GM19395 (cell line): Measurements from ENCODE around the gene SLAMF9.

ENCODE experiments used
- ATAC-seq: cut with Tn5 transposase; IDR thresholded peaks from one replicate; pipeline ENCODE4 v1.9.1; 2021; ENCODE audit warnings: mild to moderate bottlenecking, moderate library complexity; ENCODE audit not compliant: unreplicated experiment

SLAMF9 gene

DNA sequence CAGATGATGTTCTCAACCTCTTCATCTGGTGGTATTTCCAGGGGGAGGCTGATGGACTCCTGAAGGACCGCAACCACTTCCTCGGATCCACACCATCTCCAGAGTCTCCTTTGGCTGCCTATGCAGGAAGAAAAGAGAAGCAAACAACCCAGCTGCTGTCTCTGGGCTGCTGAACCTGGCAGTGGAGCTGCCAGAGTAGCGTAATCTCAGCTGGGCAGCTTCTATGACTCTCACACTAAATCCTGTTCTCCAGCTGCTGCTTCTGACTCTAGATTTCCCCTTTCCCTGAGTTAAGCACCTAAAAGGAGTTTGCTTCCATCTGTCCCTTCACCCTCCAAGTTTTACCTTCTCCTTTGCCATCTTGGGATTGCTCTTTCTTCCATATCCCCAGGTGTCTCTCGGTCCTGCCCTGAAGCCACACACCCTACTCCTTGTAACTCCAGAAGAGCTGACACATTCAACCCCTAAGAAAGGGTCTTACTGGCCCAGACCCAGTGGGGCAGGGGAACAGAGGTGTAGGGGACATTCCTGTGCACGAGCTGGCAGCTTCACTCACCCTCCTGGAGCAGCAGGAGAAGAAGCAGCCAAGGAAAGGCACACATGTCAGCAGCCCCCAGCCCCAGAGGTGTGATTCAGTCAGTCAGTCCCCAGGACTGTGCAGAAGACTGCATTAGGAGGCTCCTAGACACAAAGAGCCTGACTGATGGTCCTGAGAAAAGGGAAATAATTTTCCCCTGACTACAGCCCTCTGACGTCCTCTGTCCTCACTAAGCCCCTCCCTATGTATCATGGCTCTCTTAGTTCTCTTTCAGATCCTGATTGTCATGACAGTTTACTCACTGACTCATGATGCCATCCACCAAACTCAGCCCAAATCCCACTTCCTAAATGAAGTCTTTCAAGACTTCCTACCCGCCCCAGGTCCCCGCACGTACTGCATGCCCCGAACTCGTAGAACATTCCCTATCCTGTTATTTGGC, at the start of gene SLAMF9:
SLAMF9 (minus strand) TSS at position 702 of the 980 bp plus-strand sequence; CDS start at position 602, 100 bp downstream.
- no peak for ATAC-seq

DNA sequence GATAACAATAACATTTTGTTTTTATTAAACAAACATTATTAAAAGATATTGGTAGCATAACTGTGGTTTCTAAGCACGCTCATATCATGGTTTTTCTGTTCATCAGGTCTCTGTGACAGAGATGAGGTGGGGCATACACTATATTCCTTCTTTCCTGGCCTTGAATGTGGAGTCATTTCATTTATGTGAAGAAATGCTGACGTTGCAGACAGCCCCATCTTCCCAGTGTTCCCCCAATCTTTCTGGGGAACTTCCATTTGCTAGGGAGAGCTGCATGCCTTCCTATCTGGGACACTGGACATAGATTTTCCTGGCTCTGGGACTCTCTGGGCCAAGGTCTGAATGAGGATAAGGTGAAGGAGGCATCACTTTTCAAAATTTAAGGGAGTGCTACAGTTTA, 47.4 kb upstream of the SLAMF9 start:
- no peak for ATAC-seq

DNA sequence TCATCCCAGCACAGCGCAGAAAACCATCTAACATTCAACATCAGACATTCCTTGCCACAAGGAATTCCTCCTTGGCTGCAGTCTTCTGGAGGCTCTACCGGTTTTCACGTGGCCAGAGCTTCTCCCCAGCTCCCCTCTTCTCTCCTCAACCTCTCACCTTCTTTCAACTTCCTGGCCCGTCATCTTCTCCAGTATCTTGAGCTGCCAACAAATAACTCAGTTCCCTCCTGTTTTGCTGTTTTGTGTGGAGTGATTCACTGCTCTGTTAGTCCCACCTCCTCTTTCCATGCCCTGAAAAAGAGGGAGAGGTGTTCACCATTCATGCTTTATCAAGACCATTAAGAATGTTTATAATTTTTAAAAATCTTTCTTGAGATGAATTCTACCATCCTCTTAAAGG, 45.2 kb upstream of the SLAMF9 start:
- no peak for ATAC-seq

DNA sequence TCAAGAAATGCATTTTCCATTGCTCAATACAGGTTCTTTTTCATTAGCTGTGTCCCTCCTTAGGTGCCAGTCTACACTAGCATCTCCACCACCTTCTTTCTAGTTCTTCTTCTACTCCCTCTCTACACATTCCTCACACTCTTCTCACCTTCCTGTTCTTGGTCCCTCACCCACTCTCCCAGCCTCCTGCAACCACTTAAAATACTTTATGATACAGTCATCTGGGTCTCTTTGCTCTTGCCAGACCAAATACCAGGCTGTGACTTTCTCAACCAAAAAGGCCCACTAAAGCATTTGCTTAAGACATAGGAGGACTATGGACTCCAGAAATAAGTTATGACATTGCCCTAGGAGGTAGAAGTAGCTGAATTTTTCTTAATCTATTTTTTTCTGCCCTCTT, 42.6 kb upstream of the SLAMF9 start:
- no peak for ATAC-seq

DNA sequence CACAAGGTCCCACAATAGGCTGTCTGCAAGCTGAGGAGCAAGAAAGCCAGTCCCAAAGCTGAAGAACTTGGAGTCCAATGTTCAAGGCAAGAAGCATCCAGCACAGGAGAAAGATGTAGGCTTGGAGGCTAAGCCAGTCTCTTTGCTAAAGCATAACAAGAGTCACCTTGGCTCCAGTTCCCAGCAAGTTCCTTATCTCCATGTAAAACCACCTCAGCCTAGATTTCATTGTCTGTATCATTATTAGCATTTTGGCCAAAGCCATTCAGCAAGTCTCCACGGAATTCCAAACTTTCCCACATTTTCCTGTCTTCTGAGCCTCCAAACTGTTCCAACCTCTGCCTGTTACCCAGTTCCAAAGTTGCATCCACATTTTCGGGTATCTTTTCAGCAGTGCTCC, 40.9 kb upstream of the SLAMF9 start:
- ATAC-seq = no peak

DNA sequence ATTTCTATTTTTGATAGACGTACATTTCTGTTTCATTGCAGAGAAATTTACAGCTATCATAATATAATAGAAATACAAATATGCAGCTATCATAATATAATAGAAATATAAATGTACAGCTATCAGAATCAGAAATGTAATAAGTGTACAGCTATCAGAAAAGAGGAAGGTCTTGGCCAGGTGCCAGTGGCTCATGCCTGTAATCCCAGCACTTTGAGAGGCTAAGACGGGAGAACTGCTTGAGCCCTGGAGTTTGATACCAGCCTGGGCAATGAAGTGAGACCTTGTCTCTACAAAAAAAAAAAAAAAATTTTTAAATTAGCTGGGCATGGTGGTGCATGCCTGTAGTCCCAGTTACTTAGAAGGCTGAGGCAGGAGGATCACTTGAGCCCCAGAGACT, 39.9 kb upstream of the SLAMF9 start:
- ATAC-seq = no peak

DNA sequence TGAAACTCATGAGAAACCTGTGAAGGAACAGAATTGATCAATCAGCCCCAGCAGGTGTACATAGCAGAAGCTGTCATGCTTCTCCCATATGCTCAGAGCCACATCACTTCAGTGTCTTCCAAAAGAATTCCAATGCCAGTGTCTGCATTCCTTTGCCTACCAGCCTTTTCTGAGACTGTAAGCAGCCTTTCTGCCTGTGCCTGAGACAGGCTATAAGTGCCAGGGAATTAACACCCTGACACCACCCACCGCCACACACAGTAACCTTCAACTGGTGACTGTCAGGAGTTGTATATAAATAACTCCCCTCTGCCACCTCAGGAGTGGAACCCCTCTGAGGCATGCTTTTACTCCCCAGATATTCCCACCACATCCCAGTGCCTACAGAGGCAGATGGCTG, 38.1 kb upstream of the SLAMF9 start:
- no peak for ATAC-seq

DNA sequence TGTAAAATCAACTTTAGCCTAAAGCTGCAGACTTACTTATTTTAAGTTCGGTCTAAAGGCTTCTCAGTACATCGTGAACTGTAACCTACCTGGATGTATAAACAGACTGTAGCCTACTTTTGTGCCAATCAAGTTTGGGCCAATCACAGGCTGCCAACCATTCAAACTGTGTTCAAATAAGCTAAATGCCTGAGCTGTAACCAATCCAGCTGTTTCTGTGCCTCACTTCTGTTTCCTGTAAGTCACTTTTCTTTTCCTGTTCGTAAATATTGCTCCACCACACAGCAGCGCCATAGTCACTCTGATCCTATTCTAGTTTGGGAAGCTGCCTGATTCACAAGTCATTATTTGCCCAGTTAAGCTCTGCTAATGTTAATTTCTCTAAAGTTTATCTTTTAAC, 37.5 kb upstream of the SLAMF9 start:
- ATAC-seq = no peak

DNA sequence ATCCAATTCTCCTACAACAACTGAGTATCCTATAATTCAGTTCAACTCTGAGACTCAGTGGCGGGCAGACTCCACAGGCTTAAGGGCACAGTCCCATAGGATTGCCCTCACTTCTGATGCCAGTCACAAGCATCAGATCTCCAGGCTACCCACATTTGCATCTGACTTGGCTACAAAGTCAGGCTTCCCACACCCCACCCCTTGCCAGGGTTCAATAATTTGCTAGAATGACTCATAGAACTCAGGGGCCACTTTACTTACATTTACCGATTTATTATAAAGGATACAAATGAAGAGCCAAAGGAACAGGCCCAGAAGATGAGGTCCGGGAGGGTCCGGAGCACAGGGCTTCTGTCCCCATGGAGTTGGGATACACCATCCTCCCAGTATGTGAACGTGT, 36.0 kb upstream of the SLAMF9 start:
- ATAC-seq = no peak

DNA sequence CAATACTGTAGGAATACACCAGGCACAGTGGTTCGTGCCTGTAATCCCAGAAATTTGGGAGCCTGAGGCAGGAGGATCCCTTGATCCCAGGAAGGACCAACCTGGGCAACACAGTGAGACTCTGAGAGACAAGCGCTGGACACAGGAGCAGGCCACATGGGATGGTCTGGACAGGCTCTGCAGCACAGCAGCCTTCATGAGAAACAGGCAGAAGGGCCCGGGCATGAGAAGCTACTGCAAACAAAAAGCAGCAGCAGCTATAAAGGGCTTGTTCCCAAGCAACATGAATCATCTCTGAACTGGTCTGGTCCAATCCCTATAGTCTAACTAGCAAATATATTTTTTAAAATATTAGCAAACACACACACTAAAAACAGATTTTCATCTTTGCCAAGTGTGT, 35.5 kb upstream of the SLAMF9 start:
- no peak for ATAC-seq

DNA sequence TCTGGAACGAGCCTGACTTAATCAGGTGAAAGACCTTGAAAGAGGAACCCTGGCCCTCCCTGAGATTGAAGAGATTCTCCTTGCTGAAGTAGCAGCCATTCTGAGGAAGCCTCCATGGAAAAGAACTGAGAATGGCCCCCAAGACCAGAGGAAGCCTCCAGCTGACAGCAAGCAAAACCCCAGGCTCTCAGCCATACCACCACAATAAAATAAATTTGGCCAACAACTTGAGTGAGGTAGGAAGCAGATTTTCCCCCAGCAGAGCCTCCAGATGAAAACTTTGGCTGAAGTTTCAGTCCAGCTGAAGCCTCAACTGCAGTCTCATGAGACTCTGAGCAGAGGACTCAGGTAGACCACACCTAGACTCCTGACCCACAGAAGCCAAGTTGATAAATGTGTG, 34.0 kb upstream of the SLAMF9 start:
- no peak for ATAC-seq

DNA sequence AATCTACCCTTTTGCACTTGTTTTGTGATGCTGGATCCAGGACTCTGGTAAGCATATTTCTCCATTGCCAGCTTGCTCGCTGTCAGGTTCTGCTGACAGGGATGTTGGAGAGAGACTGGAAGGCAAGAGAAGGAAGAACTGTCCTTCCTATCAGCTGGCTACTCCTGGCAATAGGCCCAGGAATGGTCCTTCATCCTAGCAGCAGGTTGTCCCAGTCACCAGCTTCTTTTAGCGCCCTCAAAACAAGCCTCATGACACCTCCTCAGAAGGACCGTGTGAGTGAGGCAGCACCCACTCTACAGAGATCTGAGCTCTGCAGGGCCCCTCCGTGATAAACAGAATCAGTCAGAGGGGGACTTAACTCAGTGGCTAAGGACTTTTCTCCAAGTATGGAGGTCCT, 33.1 kb upstream of the SLAMF9 start:
- no peak for ATAC-seq

DNA sequence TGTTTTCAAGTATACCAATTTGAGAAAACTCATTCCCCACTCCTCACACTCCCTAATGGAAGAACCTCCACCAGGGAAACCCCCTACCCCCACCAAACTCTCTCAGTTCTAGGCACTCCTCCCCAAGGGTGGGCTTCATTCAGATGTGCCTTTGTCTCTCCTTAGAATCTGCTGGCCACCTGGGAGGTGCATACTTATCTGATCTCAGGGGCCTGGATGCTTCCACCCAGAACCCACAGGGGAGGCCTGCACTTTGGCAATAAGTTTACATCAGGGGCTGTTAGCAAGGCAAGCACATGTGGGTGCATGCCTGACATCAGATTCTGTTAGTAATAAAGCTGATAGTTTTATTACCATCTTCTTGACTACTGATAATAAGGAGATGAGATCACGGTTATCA, 32.5 kb upstream of the SLAMF9 start:
- no peak for ATAC-seq

DNA sequence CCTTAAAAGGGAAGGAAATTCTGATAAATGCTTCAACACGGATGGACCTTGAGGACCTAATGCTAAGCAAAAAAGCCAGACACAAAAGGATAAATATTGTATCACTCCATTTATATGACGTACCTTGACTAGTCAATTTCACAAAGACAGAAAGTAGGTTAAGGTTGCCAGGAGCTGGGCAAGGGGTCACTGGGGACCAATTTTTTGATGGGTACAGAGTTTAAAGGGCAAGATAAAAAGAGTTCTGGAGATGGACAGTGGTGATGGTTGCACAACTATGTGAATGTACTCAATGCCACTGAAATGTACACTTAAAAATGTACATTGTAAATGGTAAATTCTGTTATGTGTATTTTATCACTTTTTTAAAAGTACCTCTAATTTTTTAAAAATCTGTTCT, 32.1 kb upstream of the SLAMF9 start:
- ATAC-seq = no peak

DNA sequence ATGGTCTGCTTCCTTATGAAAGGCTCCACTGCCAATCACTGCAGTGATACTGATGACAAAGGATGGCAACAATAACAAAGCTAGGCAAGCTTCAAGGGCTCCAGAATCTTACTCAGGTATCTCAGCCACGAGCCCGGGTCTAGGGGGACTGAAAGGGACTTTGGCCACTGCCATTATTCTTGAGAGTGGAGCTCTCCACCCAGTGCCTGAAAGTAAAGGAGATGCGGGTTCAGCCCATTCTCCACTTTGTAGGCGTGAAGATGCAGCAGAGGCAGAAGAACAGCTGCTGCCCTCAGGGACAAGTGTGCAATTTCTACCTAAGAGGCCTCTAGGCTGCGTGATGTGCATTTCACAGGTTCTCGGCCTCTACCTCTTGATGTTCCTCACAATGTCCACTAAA, 31.4 kb upstream of the SLAMF9 start:
- ATAC-seq = no peak

DNA sequence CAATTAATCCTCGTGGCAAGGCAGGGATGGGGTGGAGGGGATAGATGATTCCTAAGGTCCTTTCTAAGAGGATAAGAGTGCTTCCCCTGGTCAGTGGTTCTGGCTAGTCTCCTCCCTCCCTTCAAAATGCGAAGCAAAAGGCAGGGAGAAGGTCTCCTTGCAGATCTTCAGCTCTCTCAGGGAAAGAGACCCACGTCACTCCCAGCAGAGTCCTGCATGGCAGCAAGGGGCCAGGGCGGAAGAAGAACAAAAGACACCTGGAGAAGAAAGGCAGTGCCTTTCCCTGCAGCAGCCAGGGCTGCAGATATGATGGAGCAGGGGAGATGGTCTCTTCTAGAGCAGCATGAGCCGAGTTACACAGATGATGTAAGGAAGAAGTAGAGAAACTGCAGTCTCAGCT, 29.6 kb upstream of the SLAMF9 start:
- no peak for ATAC-seq

DNA sequence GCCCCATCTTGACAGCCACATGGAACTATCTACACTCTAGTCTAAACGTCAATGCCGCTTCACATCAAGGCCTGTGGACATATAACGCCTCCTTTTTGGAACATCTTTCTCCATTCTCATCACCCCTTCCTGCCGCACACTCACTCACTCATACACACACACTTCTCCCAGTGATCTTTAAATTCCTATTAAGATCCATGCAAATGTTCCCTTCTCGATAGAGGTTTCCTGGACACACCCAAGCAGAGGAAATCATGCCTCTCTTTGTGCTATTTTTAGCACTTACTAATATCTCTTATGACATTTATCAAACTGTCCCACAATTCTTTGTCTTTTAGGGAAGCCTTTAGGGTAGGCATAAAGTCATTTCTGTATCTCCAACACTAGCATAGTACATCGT, 28.2 kb upstream of the SLAMF9 start:
- ATAC-seq = no peak

DNA sequence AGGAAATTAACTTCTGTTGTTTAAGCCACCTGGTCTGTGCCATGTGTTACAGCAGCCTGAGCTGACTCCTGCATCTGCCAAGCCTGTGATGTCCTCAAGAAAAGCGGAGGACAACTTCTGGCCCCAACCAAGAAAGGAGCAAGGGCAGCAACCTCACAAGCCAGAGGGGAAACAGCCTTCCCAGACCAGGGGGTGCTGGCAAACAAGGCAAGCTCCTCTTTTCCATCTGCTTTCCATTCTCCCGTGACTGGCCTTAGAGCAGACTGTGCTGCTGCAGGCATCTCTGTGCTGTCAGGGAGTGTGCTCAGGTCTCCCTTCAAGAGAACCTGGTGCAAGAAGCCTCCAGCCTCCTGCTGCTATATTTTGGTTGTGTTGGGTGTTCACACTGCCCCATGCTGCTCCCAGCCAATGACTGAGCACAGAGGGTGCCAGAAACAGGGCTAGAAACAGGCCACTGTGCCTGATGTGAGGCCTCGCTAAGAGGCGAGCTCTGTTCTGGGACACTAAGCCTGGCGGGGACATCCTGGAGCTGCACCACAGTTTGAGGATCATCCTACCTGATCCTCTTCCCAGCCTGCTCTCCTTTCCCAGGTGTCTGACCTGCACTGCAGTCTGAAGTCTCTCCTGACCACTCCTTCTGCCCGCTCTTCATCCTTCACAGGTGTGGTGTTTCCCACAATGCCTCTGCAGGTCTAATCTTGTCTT, 27.5 kb upstream of the SLAMF9 start:
- ATAC-seq = no peak

DNA sequence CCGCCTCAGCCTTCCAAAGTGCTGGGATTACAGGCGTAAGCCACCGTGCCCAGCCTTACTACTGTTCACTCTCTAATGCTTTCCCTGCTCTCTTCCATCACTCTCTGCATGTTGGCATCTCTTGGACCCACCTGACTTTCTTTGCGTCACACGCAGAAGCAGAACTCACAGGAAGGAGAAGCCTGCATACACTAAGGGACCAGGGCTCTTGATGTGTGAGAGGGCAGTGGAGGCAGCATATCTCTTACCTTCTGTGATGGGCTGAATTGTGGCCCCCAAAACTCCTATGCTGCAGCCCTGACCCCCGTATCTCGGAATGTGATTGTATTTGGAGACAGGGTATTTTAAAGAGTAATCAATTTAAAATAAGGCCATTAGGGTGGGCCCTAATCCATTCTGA, 26.7 kb upstream of the SLAMF9 start:
- no peak for ATAC-seq

DNA sequence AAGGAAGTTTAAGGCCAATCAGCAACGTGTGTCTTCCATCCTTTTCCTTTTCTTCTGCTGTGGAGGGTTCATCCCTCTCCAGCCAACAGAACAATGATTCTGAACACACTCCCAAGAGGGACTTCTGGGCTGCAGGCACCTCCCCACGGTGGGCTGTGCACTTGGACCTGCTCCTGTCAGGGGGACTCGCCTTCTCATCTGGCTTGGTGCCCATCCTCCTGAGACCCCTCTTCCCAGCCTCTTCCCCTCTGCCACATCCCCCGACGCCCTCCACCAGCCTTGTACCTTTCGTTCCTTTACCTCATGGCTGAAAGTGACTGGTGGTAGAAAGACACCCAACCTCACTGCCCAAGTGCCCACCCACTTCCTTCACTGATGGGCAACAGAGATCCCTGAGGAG, 26.0 kb upstream of the SLAMF9 start:
- no peak for ATAC-seq

DNA sequence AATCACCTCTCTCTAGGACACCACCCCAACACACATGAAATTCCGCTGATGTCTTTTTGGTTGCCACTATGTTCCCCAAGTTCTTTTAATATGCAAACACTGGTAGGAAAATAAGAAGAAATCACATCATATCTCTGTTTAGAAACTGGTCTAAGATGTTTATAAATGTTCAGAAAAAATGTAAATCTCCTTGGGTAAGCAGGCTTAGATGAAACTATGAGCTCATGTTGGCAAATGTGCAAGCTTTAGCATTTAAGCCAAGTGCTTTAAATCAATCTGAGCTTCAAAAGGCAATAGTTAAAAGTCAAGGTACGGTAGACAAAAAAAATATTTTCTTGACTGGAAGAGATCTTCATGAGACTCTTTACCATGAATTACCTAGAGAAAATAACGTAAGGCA, 25.2 kb upstream of the SLAMF9 start:
- ATAC-seq = no peak

DNA sequence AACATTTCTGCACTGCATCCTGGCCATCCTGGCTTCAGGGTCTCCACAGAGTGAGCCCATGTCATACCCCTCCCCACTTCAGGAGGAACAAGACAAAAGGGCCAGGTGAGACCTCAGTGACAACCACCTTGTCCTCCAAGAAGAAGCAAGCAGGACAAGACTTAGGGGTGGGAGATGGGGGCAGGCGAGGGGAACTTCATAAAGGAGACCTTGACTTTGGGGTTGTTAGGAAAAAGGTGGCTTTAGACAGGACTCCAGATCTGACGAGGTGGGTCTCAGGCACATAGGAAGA, 24.0 kb upstream of the SLAMF9 start:
- no peak for ATAC-seq
